Measurements from ENCODE around the gene BTBD7.

DNA sequence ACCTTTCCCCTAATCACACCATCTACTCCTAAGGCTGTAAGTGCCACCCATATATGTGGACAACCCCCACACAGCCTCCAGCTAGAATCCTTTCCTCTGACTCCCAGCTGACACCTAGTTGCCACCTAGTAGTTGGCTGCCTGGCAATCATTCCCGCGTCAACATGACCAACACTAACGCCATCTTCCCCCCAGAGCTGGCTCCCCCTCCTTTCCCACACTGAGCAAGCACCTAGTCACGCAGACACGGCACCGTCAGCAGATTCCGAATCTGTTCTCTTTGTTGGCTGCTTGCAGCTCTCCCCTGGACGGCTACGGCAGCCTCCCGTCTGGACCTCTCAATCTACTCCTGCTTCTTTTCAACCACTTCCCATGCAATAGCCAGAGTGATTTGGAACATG is 98.0 kb downstream of the BTBD7 start:
- no peak for TF ChIP-seq CTCF (IDR thresholded peaks at IDR 0.05)
- TF ChIP-seq POLR2AphosphoS5 (IDR thresholded peaks at IDR 0.05; ENCODE audit: low read depth, low read length) = no peak

Data from Panc1 (cell line).